ENCODE measurements around the gene AK3. TPM values are rescaled to one million over a fixed set of nuclear protein-coding genes. Genes with fewer than 3 reads are reported as not detected.

AK3 gene
- total and polyA plus RNA-seq, 2 donors (not counting 3 experiments of a cell fraction or from before 2014, with no cell fraction given) = 20.6 to 42.3 TPM

- Histone ChIP-seq H3K36me3 (ENCODE audit: control insufficient read depth in 2 of 2, extremely low read depth in 1 of 2, insufficient read depth in 2 of 2, low read length in 2 of 2) (peaks cover 9 to 11% of the 10 kb centered on the region in 2 experiments), H2AFZ (ENCODE audit: low read depth, low read length) (no peak overlapping the region), H3K79me2 (ENCODE audit: control insufficient read depth, insufficient read depth, low read length) (no peaks in the 10 kb centered on the region), H3K27me3 (ENCODE audit: control insufficient read depth in 2 of 2, insufficient read depth in 2 of 2, low read length in 2 of 2) (no peaks in the 10 kb centered on the region), H3K4me3 (replicated peaks in 1 of 3; ENCODE audit: insufficient read depth in 1 of 3, low read depth in 1 of 3, low read length in 3 of 3) (no peak overlapping the region), H3K9me1 (replicated peaks; ENCODE audit: control insufficient read depth, extremely low read depth, insufficient read depth, low read length) (no peaks in the 10 kb centered on the region), H4K20me1 (replicated peaks; ENCODE audit: control insufficient read depth, extremely low read depth, insufficient read depth, low read length) (no peaks in the 10 kb centered on the region), H3K4me2 (ENCODE audit: insufficient read depth, low read length) (no peak overlapping the region), H3K27ac (ENCODE audit: insufficient read depth, low read depth, low read length) (no peak overlapping the region), H3K9me3 (replicated peaks; ENCODE audit: control insufficient read depth, insufficient read depth, low read length) (no peaks in the 10 kb centered on the region), H3K9ac (replicated peaks; ENCODE audit: extremely low read depth, insufficient read depth, low read length) (no peak overlapping the region), H3K4me1 (ENCODE audit: control insufficient read depth, extremely low read depth, insufficient read depth, low read length) (no peaks in the 10 kb centered on the region)
- intact Hi-C loops (cut with micrococcal nuclease) (no loop called here), dilution Hi-C loops (cut with MboI; ENCODE audit: extremely low pct_ligation_motif_present, low sequenced_read_pairs) (no loop called here)
- FAIRE-seq (no peak), DNase-seq (ENCODE audit: low read depth, low spot score) (no peak)
- CTCF ChIA-PET = interaction anchor here (1.5 kb wide), 1 partner anchor 47 kb away, joined by 4 read pairs; no protein-coding TSS in a partner anchor
- POLR2A ChIA-PET = no interaction called here
- TF ChIP-seq EZH2 (IDR thresholded peaks at IDR 0.05; ENCODE audit: borderline replicate concordance, low read depth, low read length, severe bottlenecking) = no peak
- no peak for TF ChIP-seq MAX (IDR thresholded peaks at IDR 0.05; ENCODE audit: insufficient read depth, insufficient read length)
- TF ChIP-seq JUN (IDR thresholded peaks at IDR 0.05; ENCODE audit: borderline replicate concordance, insufficient read depth, insufficient read length, low read depth) = no peak
- TF ChIP-seq MYC (IDR thresholded peaks at IDR 0.05; ENCODE audit: low read depth, low read length) = no peak
- TF ChIP-seq POLR2AphosphoS5 (IDR thresholded peaks at IDR 0.05; ENCODE audit: insufficient read depth, low read depth, low read length) = no peak
- TF ChIP-seq GATA2 (IDR thresholded peaks at IDR 0.05; ENCODE audit: insufficient read depth, insufficient read length, low read depth, low read length) = no peak
- TF ChIP-seq POLR2A (IDR thresholded peaks at IDR 0.05; ENCODE audit: low read depth, low read length) = no peak
- TF ChIP-seq CTCF (IDR thresholded peaks at IDR 0.05; ENCODE audit: extremely low read depth in 1 of 2, insufficient read depth in 1 of 2, low read depth in 1 of 2, low read length in 2 of 2) = no peak
- TF ChIP-seq FOS (IDR thresholded peaks at IDR 0.05; ENCODE audit: borderline replicate concordance, insufficient read depth, low read length) = no peak
- BruUV-seq (replicated peaks) = no TSS peak
Measured at GRCh38 chr9:4716163-4716562, 24.8 kb downstream of the AK3 start.
